Activated T-cell treated with anti-CD3 and anti-CD28 coated beads, Interleukin-2, amount 50 U/mL, for 72 hours (primary cell): Measurements from ENCODE around the gene PTTG1IP2. TPM values are rescaled to one million over a fixed set of nuclear protein-coding genes. Genes with fewer than 3 reads are reported as not detected.

Source experiments
- ATAC-seq, 2 donors: fragments of 150-1000 bp; cut with Tn5 transposase; replicated peaks in 1 of 2; 2 replicates each; pipeline ENCODE4 v1.10.0; 2021; ENCODE audit warnings: moderate library complexity in 2 of 2, mild to moderate bottlenecking in 1 of 2
- DNase-seq, 2 donors: peaks; one replicate each; pipeline ENCODE4 v3.0.0; 2021 to 2022; ENCODE audit warnings: mixed read lengths in 1 of 2
- H3K27ac Mint-ChIP-seq: one replicate; pipeline ENCODE4 v1.8.0; 2022; ENCODE audit warnings: mild to moderate bottlenecking, moderate library complexity, mixed read lengths
- H3K27me3 Mint-ChIP-seq: one replicate; pipeline ENCODE4 v1.8.0; 2022; ENCODE audit warnings: low read depth, mixed read lengths
- H3K36me3 Mint-ChIP-seq, 2 donors: one replicate each; pipeline ENCODE4 v1.8.0; 2022; ENCODE audit warnings: mixed read lengths in 2 of 2, mild to moderate bottlenecking in 1 of 2; ENCODE audit not compliant: insufficient read depth in 2 of 2
- H3K4me1 Mint-ChIP-seq: one replicate; pipeline ENCODE4 v1.8.0; 2022; ENCODE audit warnings: low read depth, mixed read lengths
- H3K4me3 Mint-ChIP-seq, 2 donors: one replicate each; pipeline ENCODE4 v1.8.0; 2022; ENCODE audit warnings: mild to moderate bottlenecking in 2 of 2, mixed read lengths in 2 of 2, moderate library complexity in 2 of 2
- H3K9me3 Mint-ChIP-seq, 2 donors: one replicate each; pipeline ENCODE4 v1.8.0; 2022; ENCODE audit warnings: mixed read lengths in 2 of 2
- total RNA-seq, 2 donors: library from RNA; stranded (reverse); gene quantifications; one replicate each; pipeline ENCODE4 v1.2.3, GENCODE V29; 2022

Gene PTTG1IP2
- total RNA-seq, 2 donors from 2014 or later, result not detected

GRCh38 chr7:90540406-90540805 lies 71.0 kb downstream of the PTTG1IP2 start:
- Mint-ChIP-seq H3K4me1 (no peaks in the 10 kb centered on the region), H3K36me3 (no peaks in the 10 kb centered on the region), H3K27me3 (peaks cover 6% of the 10 kb centered on the region), H3K27ac (no peak overlapping the region), H3K4me3 (no peak overlapping the region), H3K9me3 (no peaks in the 10 kb centered on the region)
- ATAC-seq, result no peak
- no peak for DNase-seq

GRCh38 chr7:90551036-90551435 lies 81.6 kb downstream of the PTTG1IP2 start:
- no peak for ATAC-seq
- Mint-ChIP-seq H3K9me3 (peaks cover 0 to 2% of the 10 kb centered on the region in 2 donors), H3K27me3 (peaks cover 24% of the 10 kb centered on the region), H3K27ac (no peak overlapping the region), H3K36me3 (no peaks in the 10 kb centered on the region), H3K4me1 (no peaks in the 10 kb centered on the region), H3K4me3 (no peak overlapping the region)
- no peak for DNase-seq

GRCh38 chr7:90552521-90552920 lies 83.1 kb downstream of the PTTG1IP2 start:
- Mint-ChIP-seq H3K4me1 (no peaks in the 10 kb centered on the region), H3K4me3 (no peak overlapping the region), H3K27me3 (peaks cover 34% of the 10 kb centered on the region), H3K9me3 (peaks cover 0 to 2% of the 10 kb centered on the region in 2 donors), H3K36me3 (no peaks in the 10 kb centered on the region), H3K27ac (no peak overlapping the region)
- ATAC-seq (no peak), DNase-seq (no peak)

- Mint-ChIP-seq H3K4me1 (no peaks in the 10 kb centered on the region), H3K27ac (no peak overlapping the region), H3K4me3 (no peak overlapping the region), H3K9me3 (no peaks in the 10 kb centered on the region), H3K27me3 (peaks cover 16% of the 10 kb centered on the region), H3K36me3 (no peaks in the 10 kb centered on the region)
- no peak for ATAC-seq
- no peak for DNase-seq
These were observed 91.3 kb downstream of the PTTG1IP2 start for GRCh38 chr7:90560730-90561129.

Other genes with a start within 250 kb of the PTTG1IP2 start
- gene CFAP69, start 224.5 kb upstream of the PTTG1IP2 start, total RNA-seq, result 1 to 10 TPM in 1 of 2 donors, under 1 TPM in 1; 0.79 to 1.1 TPM
- not detected for gene FAM237B, start 148.3 kb upstream of the PTTG1IP2 start, total RNA-seq
- 10 to 100 TPM; 47.6 to 71.1 TPM for gene GTPBP10, start 122.9 kb upstream of the PTTG1IP2 start, total RNA-seq
- gene CLDN12, start 66.2 kb upstream of the PTTG1IP2 start, total RNA-seq, result 10 to 100 TPM in 1 of 2 donors, 1 to 10 TPM in 1; 5.5 to 11.2 TPM
- gene CDK14, start 126.7 kb downstream of the PTTG1IP2 start, total RNA-seq, result 1 to 10 TPM in 1 of 2 donors, under 1 TPM in 1; 0.49 to 1.7 TPM